C1 segment of cervical spinal cord (tissue), 14 donors: ENCODE measurements around the gene RXYLT1.
"Not testable (repeated sequence)": the region's sequence is repeated elsewhere in the genome, so short reads cannot be mapped to it uniquely, and the experiment has no call there.

Source experiments
- DNase-seq, 14 donors: peaks; one replicate each; lab custom pipeline; 2025; lab: John Stamatoyannopoulos, UW

RXYLT1 gene

GRCh38 chr12:63779498-63780481 is at the start of gene RXYLT1:
RXYLT1 (plus strand) TSS chr12:63779909; CDS start chr12:63779961, 52 bp downstream.
- DNase-seq: peak; percentile 32 to 92 (median 84)

DNA sequence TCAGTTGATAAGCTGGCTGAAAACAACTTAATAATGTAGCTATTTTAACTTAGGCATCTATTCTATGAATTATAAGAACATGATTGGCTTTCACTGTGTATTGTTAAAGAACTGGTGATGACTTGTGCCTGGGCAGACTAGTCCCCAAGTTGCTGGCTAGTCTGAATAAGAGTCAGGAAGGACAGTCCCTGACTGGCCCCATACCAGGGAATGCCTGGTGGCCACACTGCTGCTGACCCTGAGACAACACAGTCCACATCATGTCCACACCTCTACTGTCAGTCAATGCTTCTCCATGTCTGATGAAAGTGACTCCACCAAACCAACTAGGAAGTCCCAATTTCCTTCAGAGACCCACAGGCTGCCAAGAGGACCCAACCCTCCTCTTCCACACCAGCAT is 46.9 kb upstream of the RXYLT1 start:
- DNase-seq: not testable (repeated sequence)

GRCh38 chr12:63733585-63733984 is 46.1 kb upstream of the RXYLT1 start:
- DNase-seq: not testable (repeated sequence)

DNA sequence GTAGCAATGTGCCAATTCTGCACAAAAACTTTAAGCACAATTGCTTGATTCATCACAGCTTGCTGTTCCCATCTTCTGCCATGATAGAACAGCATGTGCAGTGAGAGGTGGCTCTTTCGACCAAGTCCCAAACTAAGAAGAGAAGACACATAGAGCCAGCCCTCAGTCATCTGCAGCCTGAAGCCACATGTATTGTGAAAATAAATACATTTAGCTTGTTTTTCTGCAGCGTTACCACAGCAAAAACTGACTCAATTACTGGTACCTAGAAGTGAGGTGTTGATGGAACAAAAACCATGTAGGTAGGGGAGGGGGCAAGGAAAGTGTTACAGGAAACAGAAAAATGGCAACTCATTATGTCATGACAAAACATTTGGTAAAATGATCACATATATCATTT is 39.2 kb upstream of the RXYLT1 start:
- DNase-seq: not testable (repeated sequence)

- DNase-seq: not testable (repeated sequence)
Measured at GRCh38 chr12:63741431-63741830, 38.3 kb upstream of the RXYLT1 start.

DNA sequence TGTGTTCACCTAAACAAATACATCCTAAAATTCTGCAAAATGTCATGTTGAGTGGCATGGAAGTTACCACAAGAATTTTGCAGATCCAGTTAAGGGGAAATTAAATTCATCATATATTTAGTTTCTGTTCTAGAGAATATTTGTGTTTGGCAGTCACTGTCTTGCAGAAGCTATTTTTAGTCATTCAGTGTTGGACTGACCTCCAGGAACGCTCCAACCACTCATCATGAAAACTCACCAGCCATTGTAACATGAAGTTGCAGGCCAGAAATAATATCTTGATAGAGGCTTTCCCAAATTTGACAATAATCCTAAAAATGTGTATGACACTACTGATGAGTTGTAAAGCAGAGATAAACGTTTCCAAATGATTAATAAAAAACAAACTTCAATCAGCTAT is 35.6 kb upstream of the RXYLT1 start:
- DNase-seq: not testable (repeated sequence)

DNA sequence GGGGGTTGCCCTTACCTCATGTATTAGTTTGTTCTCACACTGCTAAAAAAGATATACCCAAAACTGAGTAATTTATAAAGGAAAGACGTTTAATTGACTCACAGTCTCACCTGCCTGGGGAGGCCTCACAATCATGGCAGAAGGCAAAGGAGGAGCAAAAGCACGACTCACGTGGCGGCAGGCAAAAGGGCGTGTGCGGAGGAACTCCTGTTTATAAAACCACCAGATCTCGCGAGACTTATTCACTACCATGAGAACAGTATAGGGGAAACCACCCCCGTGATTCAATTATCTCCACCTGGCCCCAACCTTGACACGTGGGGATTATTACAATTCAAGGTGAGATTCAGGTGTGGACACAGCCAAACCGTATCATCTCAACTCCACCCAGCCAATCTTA is 33.2 kb upstream of the RXYLT1 start:
- not testable (repeated sequence) for DNase-seq

DNA sequence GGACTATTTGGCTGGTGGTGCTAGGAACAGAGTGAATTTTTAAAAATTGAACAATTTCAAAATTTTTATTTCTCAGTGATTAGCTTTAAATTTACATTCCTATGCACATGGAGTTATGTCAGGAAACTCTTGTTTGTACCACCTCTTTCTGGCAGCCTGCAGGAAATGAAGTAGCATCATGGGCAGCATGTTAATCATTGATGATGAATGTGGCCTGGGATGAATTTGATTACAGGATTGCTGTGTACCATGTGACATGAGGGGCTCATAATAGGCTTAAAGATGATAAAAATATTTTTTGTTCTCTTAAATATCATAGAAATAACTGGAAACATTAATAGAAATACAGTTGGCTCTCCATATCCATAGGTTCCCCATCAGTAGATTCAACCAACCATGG is 32.6 kb upstream of the RXYLT1 start:
- not testable (repeated sequence) for DNase-seq

- DNase-seq: no peak
Measured at GRCh38 chr12:63747553-63747952, 32.2 kb upstream of the RXYLT1 start.

DNA sequence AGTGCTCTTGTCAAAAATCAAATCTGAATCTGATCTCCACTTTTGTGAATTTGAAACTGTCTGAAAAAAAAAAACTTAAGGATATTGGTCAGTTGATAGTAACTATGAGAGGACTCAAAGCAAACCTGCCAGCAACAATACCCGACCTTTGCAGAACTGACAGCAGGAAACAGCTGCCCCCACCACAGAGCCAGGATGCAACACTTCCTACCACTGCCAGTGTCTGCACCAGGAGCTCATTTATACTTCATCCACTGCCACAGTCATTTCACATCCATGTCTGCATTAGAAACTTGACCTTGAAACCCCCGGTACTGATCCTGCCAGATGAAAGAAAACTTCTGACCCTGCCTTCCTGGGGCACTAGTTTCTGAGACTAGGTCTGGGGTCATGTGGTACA is 27.4 kb upstream of the RXYLT1 start:
- no peak for DNase-seq

GRCh38 chr12:63752841-63753240 is 26.9 kb upstream of the RXYLT1 start:
- no peak for DNase-seq

GRCh38 chr12:63753743-63754142 is 26.0 kb upstream of the RXYLT1 start:
- DNase-seq: no peak

DNA sequence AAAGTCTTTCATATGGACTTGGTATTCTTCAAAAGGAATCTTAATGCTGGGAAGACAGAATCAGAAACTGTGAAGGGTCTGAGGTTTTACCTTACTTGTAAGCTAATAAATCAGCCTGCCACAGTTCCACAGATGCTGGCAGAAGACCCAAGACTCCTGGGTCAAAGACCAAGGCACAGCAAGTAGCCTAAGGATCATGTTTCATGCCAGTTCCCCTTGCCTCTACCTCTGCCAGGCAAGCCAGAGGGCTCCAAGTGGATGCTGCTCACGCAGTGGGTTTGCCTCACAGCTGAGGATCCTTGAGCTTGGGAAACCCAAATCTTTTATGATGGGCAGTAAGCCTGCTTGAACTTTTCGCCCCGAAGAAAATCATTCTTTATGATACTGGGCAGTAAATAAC is 15.2 kb upstream of the RXYLT1 start:
- no peak for DNase-seq

- no peak for DNase-seq
Measured at GRCh38 chr12:63766498-63766897, 13.2 kb upstream of the RXYLT1 start.

- no peak for DNase-seq
Measured at GRCh38 chr12:63770375-63770774, 9.3 kb upstream of the RXYLT1 start.

DNA sequence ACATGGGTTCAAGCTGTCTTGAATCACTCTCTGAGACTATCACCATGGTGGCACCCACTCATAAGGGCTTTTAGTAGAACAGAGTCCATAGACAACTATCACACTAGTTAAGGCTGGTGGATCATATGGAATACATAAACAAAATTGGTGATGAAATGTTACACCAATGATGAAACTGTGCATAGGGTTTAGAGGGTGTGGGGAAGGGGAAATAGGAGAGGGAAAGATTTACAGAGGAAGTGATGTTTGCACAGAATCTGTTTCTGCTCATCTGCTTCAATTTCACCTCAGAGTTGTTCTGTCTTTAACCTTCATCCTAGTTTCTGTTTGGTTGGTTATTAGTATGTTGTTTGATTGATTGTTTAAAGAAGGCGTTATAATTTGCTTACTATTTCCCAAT is 2.4 kb upstream of the RXYLT1 start:
- DNase-seq: no peak

GRCh38 chr12:63782466-63782865 is 2.8 kb downstream of the RXYLT1 start:
- no peak for DNase-seq

DNA sequence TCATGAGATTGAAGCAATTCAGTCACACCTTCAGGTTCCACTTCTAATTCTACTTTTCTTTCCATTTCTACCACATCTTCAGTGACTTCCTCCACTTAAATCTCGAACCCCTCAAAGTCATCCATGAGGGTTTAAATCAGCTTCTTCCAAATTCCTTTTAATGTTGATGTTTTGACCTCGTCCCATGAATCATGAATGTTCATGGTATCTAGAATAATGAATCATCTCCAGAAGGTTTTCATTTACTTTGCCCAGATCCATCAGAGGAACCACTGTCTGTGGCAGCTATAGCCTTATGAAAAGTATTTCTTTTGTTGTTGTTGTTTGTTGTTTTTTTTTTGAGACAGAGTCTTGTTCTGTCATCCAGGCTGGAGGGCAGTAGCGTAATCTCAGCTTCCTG is 7.6 kb downstream of the RXYLT1 start:
- DNase-seq: no peak

DNA sequence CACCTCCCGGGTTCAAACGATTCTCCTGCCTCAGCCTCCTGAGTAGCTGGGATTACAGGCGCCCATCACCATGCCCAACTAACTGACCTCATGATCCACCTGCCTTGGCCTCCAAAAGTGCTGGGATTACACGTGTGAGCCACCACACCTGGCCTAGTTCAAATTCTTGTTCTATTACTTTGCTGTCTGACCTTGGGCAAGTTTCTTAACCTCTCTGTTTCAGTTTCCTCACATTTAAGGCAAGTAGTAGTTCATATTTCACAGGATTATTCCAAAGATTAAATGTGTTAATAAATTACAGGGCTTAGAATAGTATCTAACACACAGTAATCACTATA is 10.9 kb downstream of the RXYLT1 start:
- DNase-seq: no peak

GRCh38 chr12:63792338-63792737 is 12.6 kb downstream of the RXYLT1 start:
- no peak for DNase-seq

DNA sequence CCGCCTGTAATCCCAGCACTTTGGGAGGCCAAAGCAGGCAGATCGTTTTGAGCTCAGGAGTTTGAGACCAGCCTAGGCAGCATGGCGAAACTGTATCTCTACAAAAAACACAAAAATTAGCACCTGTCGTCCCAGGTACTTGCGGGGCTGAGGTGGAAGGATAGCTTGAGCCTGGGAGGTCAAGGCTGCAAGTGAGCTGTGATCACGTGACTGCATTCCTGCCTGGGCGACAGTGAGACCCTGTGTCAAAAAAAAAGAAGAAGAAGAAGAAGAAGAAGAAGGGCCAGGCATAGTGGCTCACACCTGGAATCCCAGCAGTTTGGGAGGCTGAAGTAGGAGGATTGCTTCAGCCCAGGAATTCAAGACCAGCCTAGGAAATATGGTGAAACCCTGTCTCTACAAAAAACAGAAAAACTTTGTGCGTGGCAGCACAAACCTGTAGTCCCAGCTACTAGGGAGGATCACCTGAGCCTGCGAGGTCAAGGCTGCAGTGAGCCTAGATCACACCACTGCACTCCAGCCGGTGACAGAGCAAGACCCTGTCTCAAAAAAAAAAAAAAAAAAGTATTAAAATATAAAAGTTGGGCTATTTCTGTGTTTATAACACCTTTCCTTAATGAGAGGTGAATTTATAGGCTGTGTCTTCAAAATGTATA is 15.5 kb downstream of the RXYLT1 start:
- DNase-seq: no peak

- DNase-seq: no peak
Measured at GRCh38 chr12:63795944-63796343, 16.2 kb downstream of the RXYLT1 start.
